ENCODE data around the gene DNAH12. TPM values are rescaled to one million over a fixed set of nuclear protein-coding genes. Genes with fewer than 3 reads are reported as not detected.
A peak's percentile ranks its signal among the peaks of the same experiment; 100 is the strongest.
"Not testable (repeated sequence)": the region's sequence is repeated elsewhere in the genome, so short reads cannot be mapped to it uniquely, and the experiment has no call there.

DNAH12 gene
- total and polyA plus RNA-seq, 4 donors, result 0.05 to 0.08 (median 0.08) TPM; not detected in 1

DNA sequence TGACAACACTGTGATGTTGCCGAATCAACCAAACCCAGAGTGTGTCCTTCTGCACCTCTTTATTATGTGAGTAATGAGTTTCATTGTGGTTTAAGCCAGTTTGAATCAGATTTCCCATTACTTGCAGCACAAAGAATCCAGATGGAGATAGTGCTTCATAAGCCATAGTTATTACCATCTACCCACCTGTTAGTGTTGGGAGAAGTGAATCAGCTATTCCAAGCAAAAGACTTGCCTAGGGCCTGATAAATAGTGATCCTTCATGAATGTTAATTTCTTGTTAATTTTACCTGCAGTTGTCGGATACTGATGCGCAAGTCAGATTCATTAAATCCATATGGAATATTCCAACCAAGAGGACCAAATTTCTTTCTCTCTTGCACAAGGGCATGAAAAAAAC lies 229.9 kb downstream of the DNAH12 start:
- TF ChIP-seq YY1 (IDR thresholded peaks at IDR 0.05) (no peak), FOXA2 (IDR thresholded peaks at IDR 0.05) (no peak), RXRA (IDR thresholded peaks at IDR 0.05) (no peak), GABPA (IDR thresholded peaks at IDR 0.05 in 1 of 2, conservative IDR thresholded peaks at IDR 0.05 in 1 of 2) (no peak), JUND (IDR thresholded peaks at IDR 0.05) (no peak), HNF4G (IDR thresholded peaks at IDR 0.05) (no peak), EGR1 (IDR thresholded peaks at IDR 0.05; ENCODE audit: low read depth in 2 of 2) (no peak)
- TF ChIP-seq, protein P1, sequence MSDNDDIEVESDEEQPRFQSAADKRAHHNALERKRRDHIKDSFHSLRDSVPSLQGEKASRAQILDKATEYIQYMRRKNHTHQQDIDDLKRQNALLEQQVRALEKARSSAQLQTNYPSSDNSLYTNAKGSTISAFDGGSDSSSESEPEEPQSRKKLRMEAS (IDR thresholded peaks at IDR 0.05), result no peak
- TF ChIP-seq, protein P2, sequence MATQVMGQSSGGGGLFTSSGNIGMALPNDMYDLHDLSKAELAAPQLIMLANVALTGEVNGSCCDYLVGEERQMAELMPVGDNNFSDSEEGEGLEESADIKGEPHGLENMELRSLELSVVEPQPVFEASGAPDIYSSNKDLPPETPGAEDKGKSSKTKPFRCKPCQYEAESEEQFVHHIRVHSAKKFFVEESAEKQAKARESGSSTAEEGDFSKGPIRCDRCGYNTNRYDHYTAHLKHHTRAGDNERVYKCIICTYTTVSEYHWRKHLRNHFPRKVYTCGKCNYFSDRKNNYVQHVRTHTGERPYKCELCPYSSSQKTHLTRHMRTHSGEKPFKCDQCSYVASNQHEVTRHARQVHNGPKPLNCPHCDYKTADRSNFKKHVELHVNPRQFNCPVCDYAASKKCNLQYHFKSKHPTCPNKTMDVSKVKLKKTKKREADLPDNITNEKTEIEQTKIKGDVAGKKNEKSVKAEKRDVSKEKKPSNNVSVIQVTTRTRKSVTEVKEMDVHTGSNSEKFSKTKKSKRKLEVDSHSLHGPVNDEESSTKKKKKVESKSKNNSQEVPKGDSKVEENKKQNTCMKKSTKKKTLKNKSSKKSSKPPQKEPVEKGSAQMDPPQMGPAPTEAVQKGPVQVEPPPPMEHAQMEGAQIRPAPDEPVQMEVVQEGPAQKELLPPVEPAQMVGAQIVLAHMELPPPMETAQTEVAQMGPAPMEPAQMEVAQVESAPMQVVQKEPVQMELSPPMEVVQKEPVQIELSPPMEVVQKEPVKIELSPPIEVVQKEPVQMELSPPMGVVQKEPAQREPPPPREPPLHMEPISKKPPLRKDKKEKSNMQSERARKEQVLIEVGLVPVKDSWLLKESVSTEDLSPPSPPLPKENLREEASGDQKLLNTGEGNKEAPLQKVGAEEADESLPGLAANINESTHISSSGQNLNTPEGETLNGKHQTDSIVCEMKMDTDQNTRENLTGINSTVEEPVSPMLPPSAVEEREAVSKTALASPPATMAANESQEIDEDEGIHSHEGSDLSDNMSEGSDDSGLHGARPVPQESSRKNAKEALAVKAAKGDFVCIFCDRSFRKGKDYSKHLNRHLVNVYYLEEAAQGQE (IDR thresholded peaks at IDR 0.05), result no peak
- TF ChIP-seq, protein P3, sequence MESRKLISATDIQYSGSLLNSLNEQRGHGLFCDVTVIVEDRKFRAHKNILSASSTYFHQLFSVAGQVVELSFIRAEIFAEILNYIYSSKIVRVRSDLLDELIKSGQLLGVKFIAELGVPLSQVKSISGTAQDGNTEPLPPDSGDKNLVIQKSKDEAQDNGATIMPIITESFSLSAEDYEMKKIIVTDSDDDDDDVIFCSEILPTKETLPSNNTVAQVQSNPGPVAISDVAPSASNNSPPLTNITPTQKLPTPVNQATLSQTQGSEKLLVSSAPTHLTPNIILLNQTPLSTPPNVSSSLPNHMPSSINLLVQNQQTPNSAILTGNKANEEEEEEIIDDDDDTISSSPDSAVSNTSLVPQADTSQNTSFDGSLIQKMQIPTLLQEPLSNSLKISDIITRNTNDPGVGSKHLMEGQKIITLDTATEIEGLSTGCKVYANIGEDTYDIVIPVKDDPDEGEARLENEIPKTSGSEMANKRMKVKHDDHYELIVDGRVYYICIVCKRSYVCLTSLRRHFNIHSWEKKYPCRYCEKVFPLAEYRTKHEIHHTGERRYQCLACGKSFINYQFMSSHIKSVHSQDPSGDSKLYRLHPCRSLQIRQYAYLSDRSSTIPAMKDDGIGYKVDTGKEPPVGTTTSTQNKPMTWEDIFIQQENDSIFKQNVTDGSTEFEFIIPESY (IDR thresholded peaks at IDR 0.05), result no peak
- no peak overlapping the region for H3K27ac ChIP-seq (ENCODE audit: low read depth in 1 of 2, low read length in 2 of 2)
- peaks cover 0 to 7% (median 0%) of the 10 kb centered on the region in 4 donors for H3K9me3 ChIP-seq (ENCODE audit: control insufficient read depth in 4 of 4, low read length in 3 of 4)
- 96% methylated on average over 3 of the region's 3 CpGs for whole genome bisulfite sequencing
- H3K27me3 ChIP-seq (ENCODE audit: control insufficient read depth in 4 of 4, insufficient read depth in 4 of 4, low read length in 3 of 4), result no peaks in the 10 kb centered on the region
- H3K36me3 ChIP-seq (ENCODE audit: control insufficient read depth in 4 of 4, insufficient read depth in 3 of 4, low read depth in 1 of 4, low read length in 3 of 4), result no peaks in the 10 kb centered on the region
- H3K4me1 ChIP-seq (ENCODE audit: control insufficient read depth in 4 of 4, insufficient read depth in 4 of 4, low read length in 3 of 4), result peaks cover 0 to 5% (median 0%) of the 10 kb centered on the region in 4 donors
- no peak overlapping the region for H3K4me3 ChIP-seq (ENCODE audit: low read depth in 1 of 3, low read length in 3 of 3)
- H3K9ac ChIP-seq (ENCODE audit: low read depth in 1 of 2, low read length in 2 of 2), result no peak overlapping the region
- DNase-seq (ENCODE audit: low spot score), result no peak

DNA sequence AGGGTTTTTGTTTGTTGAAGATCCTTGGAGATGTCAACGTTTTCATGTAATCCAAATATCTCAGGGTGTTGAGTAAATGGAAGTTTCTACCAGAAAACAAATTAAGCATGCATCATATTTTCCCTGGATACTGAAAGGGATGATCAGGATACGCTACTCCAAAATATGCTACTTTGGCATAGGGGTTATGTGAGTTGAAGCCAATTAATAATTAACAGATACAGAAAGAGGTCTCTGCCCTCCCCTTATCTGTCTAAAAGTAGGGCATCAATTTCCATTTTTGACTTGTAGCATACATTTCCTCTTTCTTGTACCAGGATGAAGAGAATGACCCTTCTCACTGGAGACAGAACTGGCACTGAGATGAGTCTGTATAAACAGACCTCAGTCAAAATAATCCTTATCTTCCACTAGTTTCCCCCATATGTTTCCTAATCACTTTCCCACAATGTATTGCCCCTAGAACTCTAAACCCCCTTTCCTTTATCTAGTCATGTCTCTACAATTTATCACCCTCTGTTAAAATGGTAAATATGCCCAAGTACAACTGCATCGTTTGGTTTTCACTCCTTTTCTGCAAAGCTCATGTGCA lies 234.3 kb downstream of the DNAH12 start:
- WGBS, result 24% methylated on average over 3 of the region's 3 CpGs
- no peak overlapping the region for H3K9ac ChIP-seq (ENCODE audit: low read depth in 1 of 2, low read length in 2 of 2)
- no peaks in the 10 kb centered on the region for H3K36me3 ChIP-seq (ENCODE audit: control insufficient read depth in 4 of 4, insufficient read depth in 3 of 4, low read depth in 1 of 4, low read length in 3 of 4)
- no peak overlapping the region for H3K4me3 ChIP-seq (ENCODE audit: low read depth in 1 of 3, low read length in 3 of 3)
- no peak for DNase-seq (ENCODE audit: low spot score)
- no peak for TF ChIP-seq RAD21 (IDR thresholded peaks at IDR 0.05)
- TF ChIP-seq RXRA (IDR thresholded peaks at IDR 0.05), result peak in 1 of 2 donors; percentile 7
- peaks cover 0 to 5% (median 0%) of the 10 kb centered on the region in 4 donors for H3K4me1 ChIP-seq (ENCODE audit: control insufficient read depth in 4 of 4, insufficient read depth in 4 of 4, low read length in 3 of 4)
- H3K27ac ChIP-seq (ENCODE audit: low read depth in 1 of 2, low read length in 2 of 2), result no peak overlapping the region
- H3K9me3 ChIP-seq (ENCODE audit: control insufficient read depth in 4 of 4, low read length in 3 of 4), result no peaks in the 10 kb centered on the region
- H3K27me3 ChIP-seq (ENCODE audit: control insufficient read depth in 4 of 4, insufficient read depth in 4 of 4, low read length in 3 of 4), result no peaks in the 10 kb centered on the region

DNA sequence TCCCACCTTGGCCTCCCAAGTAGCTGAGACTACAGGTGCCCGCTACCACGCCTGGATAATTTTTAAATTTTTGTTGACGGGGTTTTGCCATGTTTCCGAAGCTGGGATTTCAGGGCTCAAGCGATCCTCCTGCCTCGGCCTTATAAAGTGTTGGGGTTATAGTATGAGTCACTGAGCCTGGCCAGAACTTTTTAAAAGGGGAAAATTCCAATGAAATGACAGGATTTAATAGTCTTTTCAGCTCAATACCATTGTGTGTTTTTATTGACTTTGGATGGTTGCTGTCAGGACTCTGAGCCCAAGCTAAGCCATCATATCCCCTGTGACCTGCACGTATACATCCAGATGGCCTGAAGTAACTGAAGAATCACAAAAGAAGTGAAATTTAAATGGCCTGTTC lies 240.6 kb downstream of the DNAH12 start:
- H3K27ac ChIP-seq (ENCODE audit: low read depth in 1 of 2, low read length in 2 of 2); H3K9me3 ChIP-seq (ENCODE audit: control insufficient read depth in 4 of 4, low read length in 3 of 4); H3K36me3 ChIP-seq (ENCODE audit: control insufficient read depth in 4 of 4, insufficient read depth in 3 of 4, low read depth in 1 of 4, low read length in 3 of 4); H3K4me3 ChIP-seq (ENCODE audit: low read depth in 1 of 3, low read length in 3 of 3); H3K9ac ChIP-seq (ENCODE audit: low read depth in 1 of 2, low read length in 2 of 2); H3K27me3 ChIP-seq (ENCODE audit: control insufficient read depth in 4 of 4, insufficient read depth in 4 of 4, low read length in 3 of 4); H3K4me1 ChIP-seq (ENCODE audit: control insufficient read depth in 4 of 4, insufficient read depth in 4 of 4, low read length in 3 of 4); DNase-seq (ENCODE audit: low spot score): not testable (repeated sequence)
- WGBS, result 96% methylated on average over 7 of the region's 7 CpGs
